GDM1 (cell line): ENCODE measurements around the gene SEMA4C.
A peak's percentile ranks its signal among the peaks of the same experiment; 100 is the strongest.

Experiments used
- DNase-seq: peaks from one replicate; lab custom pipeline; 2025; lab: John Stamatoyannopoulos, UW

The SEMA4C gene

GRCh38 chr2:96869822-96870625 is at the start of gene SEMA4C:
SEMA4C (minus strand) TSS chr2:96870080; CDS start chr2:96867886, 2,194 bp downstream.
- DNase-seq: peak; percentile 30

- no peak for DNase-seq
Measured at GRCh38 chr2:96918754-96919550, 49.1 kb upstream of the SEMA4C start.

- DNase-seq: no peak
Measured at GRCh38 chr2:96918092-96918753, 48.3 kb upstream of the SEMA4C start.

- no peak for DNase-seq
Measured at GRCh38 chr2:96916646-96917543, 47.0 kb upstream of the SEMA4C start.

GRCh38 chr2:96916156-96916630 is 46.3 kb upstream of the SEMA4C start:
- DNase-seq: no peak

- no peak for DNase-seq
Measured at GRCh38 chr2:96914332-96914731, 44.5 kb upstream of the SEMA4C start.

- peak; percentile 77 for DNase-seq
Measured at GRCh38 chr2:96913398-96914202, 43.7 kb upstream of the SEMA4C start.

- DNase-seq: no peak
Measured at GRCh38 chr2:96913117-96913397, 43.2 kb upstream of the SEMA4C start.

- no peak for DNase-seq
Measured at GRCh38 chr2:96912346-96913116, 42.7 kb upstream of the SEMA4C start.

GRCh38 chr2:96909611-96910021 is 39.7 kb upstream of the SEMA4C start:
- no peak for DNase-seq

GRCh38 chr2:96907115-96908041 is 37.5 kb upstream of the SEMA4C start:
- no peak for DNase-seq

GRCh38 chr2:96906729-96907114 is 36.8 kb upstream of the SEMA4C start:
- no peak for DNase-seq

- no peak for DNase-seq
Measured at GRCh38 chr2:96903815-96904214, 33.9 kb upstream of the SEMA4C start.

- DNase-seq: no peak
Measured at GRCh38 chr2:96903318-96903717, 33.4 kb upstream of the SEMA4C start.

GRCh38 chr2:96900237-96900636 is 30.4 kb upstream of the SEMA4C start:
- DNase-seq: no peak

GRCh38 chr2:96899413-96899741 is 29.5 kb upstream of the SEMA4C start:
- no peak for DNase-seq

- DNase-seq: no peak
Measured at GRCh38 chr2:96898641-96899412, 28.9 kb upstream of the SEMA4C start.

- no peak for DNase-seq
Measured at GRCh38 chr2:96898135-96898505, 28.2 kb upstream of the SEMA4C start.
